OCI-LY1 (cell line): ENCODE measurements around the gene TSKS.
A peak's percentile ranks its signal among the peaks of the same experiment; 100 is the strongest.

Source experiments
- H2AFZ ChIP-seq: fragments of 200-600 bp; sonication (generic), shearing (Covaris generic); 2 replicates; pipeline ENCODE4 v1.6.0; 2014; ENCODE audit warnings: antibody characterized with exemption, mild to moderate bottlenecking, low read length
- H3F3A ChIP-seq: fragments of 200-600 bp; sonication (generic), shearing (Covaris generic); 2 replicates; pipeline ENCODE4 v1.6.0; 2014; ENCODE audit warnings: mild to moderate bottlenecking, antibody characterized with exemption, low read length, moderate library complexity; ENCODE audit not compliant: insufficient read depth
- H3K27ac ChIP-seq: fragments of 200-600 bp; sonication (generic); 2 replicates; pipeline ENCODE4 v1.5.1; 2014; ENCODE audit warnings: low read length, mixed run types, mild to moderate bottlenecking, low read depth; ENCODE audit not compliant: poor library complexity, severe bottlenecking
- H3K27me3 ChIP-seq: fragments of 200-600 bp; sonication (generic); 2 replicates; pipeline ENCODE4 v1.6.0; 2014; ENCODE audit warnings: antibody characterized with exemption, mild to moderate bottlenecking, low read length, moderate library complexity; ENCODE audit not compliant: insufficient read depth
- H3K36me3 ChIP-seq: fragments of 200-600 bp; sonication (generic); 2 replicates; pipeline ENCODE4 v1.6.1; 2014; ENCODE audit warnings: mild to moderate bottlenecking, antibody characterized with exemption, low read length, moderate library complexity, mixed read lengths; ENCODE audit not compliant: insufficient read depth
- H3K4me1 ChIP-seq: fragments of 200-600 bp; sonication (generic); 2 replicates; pipeline ENCODE4 v1.5.1; 2014; ENCODE audit warnings: mild to moderate bottlenecking, low read length, moderate library complexity; ENCODE audit not compliant: insufficient read depth, severe bottlenecking
- H3K4me2 ChIP-seq: fragments of 200-600 bp; sonication (generic), shearing (Covaris generic); 2 replicates; pipeline ENCODE4 v1.6.1; 2014; ENCODE audit warnings: low read length
- H3K4me3 ChIP-seq: fragments of 200-600 bp; sonication (generic); 2 replicates; pipeline ENCODE4 v1.5.1; 2014; ENCODE audit warnings: low read length, low read depth, mild to moderate bottlenecking, mixed read lengths; ENCODE audit not compliant: poor library complexity, severe bottlenecking
- H3K79me2 ChIP-seq: fragments of 200-600 bp; shearing (Covaris generic); 2 replicates; pipeline ENCODE4 v1.6.1; 2016; ENCODE audit warnings: mixed run types, low read length, mixed read lengths; ENCODE audit not compliant: insufficient read depth
- H3K9ac ChIP-seq: fragments of 200-600 bp; sonication (generic), shearing (Covaris generic); 2 replicates; pipeline ENCODE4 v1.6.1; 2014; ENCODE audit warnings: mild to moderate bottlenecking, low read length, mixed read lengths
- H3K9me2 ChIP-seq: fragments of 200-600 bp; sonication (generic), shearing (Covaris generic); 2 replicates; pipeline ENCODE4 v1.6.1; 2014; ENCODE audit warnings: low read depth, mild to moderate bottlenecking, low read length, mixed read lengths
- H3K9me3 ChIP-seq: fragments of 200-600 bp; shearing (Covaris generic); 2 replicates; pipeline ENCODE4 v1.6.1; 2014; ENCODE audit warnings: low read length, mixed read lengths
- H4K20me1 ChIP-seq: fragments of 200-600 bp; sonication (generic), shearing (Covaris generic); 2 replicates; pipeline ENCODE4 v1.6.0; 2016; ENCODE audit warnings: mild to moderate bottlenecking, low read length; ENCODE audit not compliant: insufficient read depth
- EZH2 ChIP-seq: fragments of 200-600 bp; sonication (generic), shearing (Covaris generic); IDR thresholded peaks from 2 replicates; pipeline ENCODE4 v1.8.0; 2017; ENCODE audit warnings: borderline replicate concordance, mixed run types, mild to moderate bottlenecking, antibody characterized with exemption, low read length, moderate library complexity, mixed read lengths
- TF ChIP-seq, protein P1 (sequence below): fragments of 200-600 bp; sonication (generic), shearing (Covaris generic); IDR thresholded peaks from 2 replicates; pipeline ENCODE4 v1.5.1; 2017; ENCODE audit warnings: mild to moderate bottlenecking, antibody characterized with exemption, low read length, moderate library complexity, mixed read lengths

TSKS gene

DNA sequence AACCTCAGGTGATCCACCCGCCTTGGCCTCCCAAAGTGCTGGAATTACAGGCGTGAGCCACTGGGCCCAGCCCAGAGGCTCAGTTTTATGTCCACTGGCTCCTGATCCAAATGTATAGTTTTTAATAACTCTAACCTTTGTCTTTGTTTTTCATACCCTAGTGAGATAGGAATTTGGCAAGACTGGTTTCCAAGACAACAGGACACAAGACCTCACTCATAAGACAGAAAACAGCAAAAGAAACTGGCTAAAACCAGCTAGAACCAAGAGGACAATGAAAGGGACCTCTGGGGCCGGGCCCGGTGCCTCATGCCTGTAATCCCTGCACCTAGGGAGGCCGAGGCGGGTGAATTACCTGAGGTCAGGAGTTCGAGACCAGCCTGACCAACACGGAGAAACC is 44.6 kb downstream of the TSKS start:
- Histone ChIP-seq H4K20me1 (no peaks in the 10 kb centered on the region), H3K27me3 (no peaks in the 10 kb centered on the region), H3K4me1 (no peaks in the 10 kb centered on the region), H3K36me3 (peaks cover 6% of the 10 kb centered on the region; the same call in 1 of the 2 replicates), H3K27ac (no peak overlapping the region), H3K9ac (no peak overlapping the region), H3K9me2 (no peaks in the 10 kb centered on the region), H3K9me3 (peaks cover 4% of the 10 kb centered on the region; the same call in 1 of the 2 replicates), H2AFZ (no peak overlapping the region), H3F3A (no peaks in the 10 kb centered on the region), H3K4me2 (no peak overlapping the region), H3K4me3 (peak overlapping the region; percentile 73), H3K79me2 (no peaks in the 10 kb centered on the region)
- TF ChIP-seq, protein P1, sequence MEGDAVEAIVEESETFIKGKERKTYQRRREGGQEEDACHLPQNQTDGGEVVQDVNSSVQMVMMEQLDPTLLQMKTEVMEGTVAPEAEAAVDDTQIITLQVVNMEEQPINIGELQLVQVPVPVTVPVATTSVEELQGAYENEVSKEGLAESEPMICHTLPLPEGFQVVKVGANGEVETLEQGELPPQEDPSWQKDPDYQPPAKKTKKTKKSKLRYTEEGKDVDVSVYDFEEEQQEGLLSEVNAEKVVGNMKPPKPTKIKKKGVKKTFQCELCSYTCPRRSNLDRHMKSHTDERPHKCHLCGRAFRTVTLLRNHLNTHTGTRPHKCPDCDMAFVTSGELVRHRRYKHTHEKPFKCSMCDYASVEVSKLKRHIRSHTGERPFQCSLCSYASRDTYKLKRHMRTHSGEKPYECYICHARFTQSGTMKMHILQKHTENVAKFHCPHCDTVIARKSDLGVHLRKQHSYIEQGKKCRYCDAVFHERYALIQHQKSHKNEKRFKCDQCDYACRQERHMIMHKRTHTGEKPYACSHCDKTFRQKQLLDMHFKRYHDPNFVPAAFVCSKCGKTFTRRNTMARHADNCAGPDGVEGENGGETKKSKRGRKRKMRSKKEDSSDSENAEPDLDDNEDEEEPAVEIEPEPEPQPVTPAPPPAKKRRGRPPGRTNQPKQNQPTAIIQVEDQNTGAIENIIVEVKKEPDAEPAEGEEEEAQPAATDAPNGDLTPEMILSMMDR = no peak
- TF ChIP-seq EZH2 = no peak

DNA sequence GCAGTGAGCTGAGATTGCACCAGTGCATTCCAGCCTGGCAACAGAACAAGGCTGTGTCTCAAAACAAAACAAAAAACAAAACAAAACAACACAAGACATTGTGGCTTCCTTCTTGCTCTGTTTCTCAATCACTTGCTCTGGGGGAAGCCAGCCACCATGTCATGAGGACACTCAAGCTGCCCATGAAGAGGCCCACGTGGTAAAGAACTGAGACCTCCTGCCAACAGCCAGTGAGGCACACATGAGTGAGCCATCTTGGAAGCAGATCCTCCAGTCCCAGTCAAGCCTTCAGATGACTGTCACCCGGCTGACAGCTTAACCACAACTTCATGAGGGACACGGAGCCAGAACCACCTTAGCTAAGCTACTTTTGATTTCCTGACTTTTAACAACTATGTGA is 47.0 kb downstream of the TSKS start:
- Histone ChIP-seq H3K4me3 (no peak overlapping the region), H3K4me1 (no peaks in the 10 kb centered on the region), H2AFZ (0 out of 2 replicates have a peak overlapping the region, but pooled peaks have one; percentile 78), H4K20me1 (no peaks in the 10 kb centered on the region), H3K27ac (no peak overlapping the region), H3F3A (no peaks in the 10 kb centered on the region), H3K9ac (no peak overlapping the region), H3K36me3 (no peaks in the 10 kb centered on the region), H3K4me2 (no peak overlapping the region), H3K79me2 (no peaks in the 10 kb centered on the region), H3K9me2 (no peaks in the 10 kb centered on the region), H3K9me3 (no peaks in the 10 kb centered on the region), H3K27me3 (no peaks in the 10 kb centered on the region)
- TF ChIP-seq, protein P1 = no peak

DNA sequence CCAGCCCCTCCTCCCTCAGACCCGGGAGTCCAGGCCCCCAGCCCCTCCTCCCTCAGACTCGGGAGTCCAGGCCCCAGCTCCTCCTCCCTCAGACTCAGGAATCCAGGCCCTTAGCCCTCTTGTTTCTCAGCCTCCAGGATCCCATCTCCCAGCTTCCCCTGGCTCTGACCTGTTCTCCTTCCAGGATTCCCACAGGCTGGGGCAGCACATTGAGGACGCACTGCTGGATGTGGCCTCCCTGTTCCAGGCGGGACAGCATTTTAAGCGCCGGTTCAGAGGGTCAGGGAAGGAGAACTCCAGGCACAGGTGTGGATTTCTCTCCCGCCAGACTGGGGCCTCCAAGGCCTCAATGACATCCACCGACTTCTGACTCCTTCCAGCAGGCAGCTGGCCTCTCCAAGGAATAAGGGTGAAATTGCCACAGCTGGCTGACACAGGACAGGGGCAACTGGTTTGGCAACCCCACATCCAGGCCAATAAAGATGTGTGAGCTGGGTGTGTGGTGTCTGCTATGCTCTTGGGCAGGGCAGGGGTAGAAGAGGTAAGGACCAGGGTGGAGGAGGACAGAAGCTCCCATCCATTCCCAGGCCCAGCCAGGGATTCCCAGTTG is 49.8 kb downstream of the TSKS start:
- Histone ChIP-seq H3K9ac (no peak overlapping the region), H3F3A (no peaks in the 10 kb centered on the region), H3K9me3 (no peaks in the 10 kb centered on the region), H3K4me1 (no peaks in the 10 kb centered on the region), H3K27me3 (peaks cover 4% of the 10 kb centered on the region; the same call in 1 of the 2 replicates), H2AFZ (no peak overlapping the region), H3K36me3 (no peaks in the 10 kb centered on the region), H3K4me3 (no peak overlapping the region), H3K9me2 (no peaks in the 10 kb centered on the region), H3K27ac (no peak overlapping the region), H3K79me2 (no peaks in the 10 kb centered on the region), H4K20me1 (no peaks in the 10 kb centered on the region), H3K4me2 (no peak overlapping the region)
- TF ChIP-seq, protein P1 = no peak
- TF ChIP-seq EZH2 = no peak
